Progenitor cell of endocrine pancreas (in vitro differentiated cells): ENCODE results near the gene CACUL1. TPM values are rescaled to one million over a fixed set of nuclear protein-coding genes. Genes with fewer than 3 reads are reported as not detected.

Experiments used
- DNase-seq: peaks from one replicate; pipeline ENCODE4 v3.0.0; 2021; ENCODE audit warnings: low spot score; ENCODE audit not compliant: unreplicated experiment
- H3K27ac Mint-ChIP-seq: 2 replicates; pipeline ENCODE4 v1.8.0; 2021; ENCODE audit warnings: mild to moderate bottlenecking, moderate library complexity, mixed read lengths
- H3K27me3 Mint-ChIP-seq: 2 replicates; pipeline ENCODE4 v1.8.0; 2021; ENCODE audit warnings: mixed read lengths
- H3K36me3 Mint-ChIP-seq: 2 replicates; pipeline ENCODE4 v1.8.0; 2022; ENCODE audit warnings: mixed read lengths; ENCODE audit not compliant: insufficient read depth
- H3K4me1 Mint-ChIP-seq: 2 replicates; pipeline ENCODE4 v1.8.0; 2021; ENCODE audit warnings: low read depth, mixed read lengths
- H3K4me3 Mint-ChIP-seq: 2 replicates; pipeline ENCODE4 v1.8.0; 2021; ENCODE audit warnings: low read depth, mild to moderate bottlenecking, moderate library complexity, mixed read lengths
- H3K9me3 Mint-ChIP-seq: 2 replicates; pipeline ENCODE4 v1.8.0; 2021; ENCODE audit warnings: low read depth, mixed read lengths
- CTCF ChIP-seq: fragments of 200-600 bp; sonication (generic); IDR thresholded peaks from one replicate; pipeline ENCODE4 v1.5.0; 2021; ENCODE audit warnings: antibody characterized with exemption, mild to moderate bottlenecking; ENCODE audit not compliant: unreplicated experiment
- total RNA-seq: library from RNA; stranded (reverse); gene quantifications from 2 replicates; pipeline ENCODE4 v1.2.1, GENCODE V29; 2021

CACUL1 gene
- total RNA-seq, 1 donor from 2014 or later: 58.5 TPM

DNA sequence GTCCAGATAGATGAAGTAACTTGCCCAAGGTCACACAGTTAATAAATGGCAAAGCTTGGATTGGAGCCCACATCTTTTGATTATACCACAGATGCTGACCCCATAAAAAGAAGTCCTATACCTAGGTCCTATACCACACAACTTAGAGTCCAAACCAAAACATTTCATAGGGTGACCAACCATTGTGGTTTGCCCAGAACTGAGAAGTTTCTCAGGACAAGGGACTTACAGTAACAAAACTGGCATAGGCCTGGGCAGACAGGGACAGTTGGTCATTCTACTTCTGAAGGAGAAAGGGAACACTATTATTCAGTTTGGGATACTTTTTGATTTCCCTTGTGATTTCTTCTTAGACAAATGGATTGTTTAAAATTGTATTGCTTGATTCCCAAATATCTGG, 126.4 kb downstream of the CACUL1 start:
- no peak for TF ChIP-seq CTCF
- Mint-ChIP-seq H3K4me3 (no peak overlapping the region), H3K27me3 (peaks cover 23% of the 10 kb centered on the region), H3K36me3 (no peaks in the 10 kb centered on the region), H3K27ac (no peak overlapping the region), H3K9me3 (no peaks in the 10 kb centered on the region), H3K4me1 (no peaks in the 10 kb centered on the region)
- DNase-seq: no peak

- TF ChIP-seq CTCF: peak; percentile 17
- H3K27ac Mint-ChIP-seq: no peak overlapping the region
- H3K36me3 Mint-ChIP-seq: no peaks in the 10 kb centered on the region
- no peak overlapping the region for H3K4me3 Mint-ChIP-seq
- H3K27me3 Mint-ChIP-seq: peaks cover 17% of the 10 kb centered on the region
- H3K9me3 Mint-ChIP-seq: no peaks in the 10 kb centered on the region
- no peak for DNase-seq
- no peaks in the 10 kb centered on the region for H3K4me1 Mint-ChIP-seq
Observed at GRCh38 chr10:118626953-118627352, 127.8 kb downstream of the CACUL1 start.

Other genes starting within 250 kb of the CACUL1 start
- 1.5 and 1.7 TPM in 2 replicates for gene PRLHR, start 159.3 kb downstream of the CACUL1 start, total RNA-seq